SU-DHL-6 (cell line): ENCODE measurements around the gene CDKL5.

Experiments used
- H2AFZ ChIP-seq: fragments of 200-600 bp; sonication (generic); 2 replicates; pipeline ENCODE4 v1.6.1; 2014; ENCODE audit warnings: low read depth, mild to moderate bottlenecking, moderate library complexity, mixed read lengths, antibody characterized with exemption, low read length; ENCODE audit not compliant: severe bottlenecking
- H3F3A ChIP-seq: fragments of 200-600 bp; shearing (Covaris generic); 2 replicates; pipeline ENCODE4 v1.6.0; 2016; ENCODE audit warnings: antibody characterized with exemption, mild to moderate bottlenecking; ENCODE audit not compliant: insufficient read depth
- H3K27ac ChIP-seq: fragments of 200-600 bp; sonication (generic); 2 replicates; pipeline ENCODE4 v1.5.1; 2016; ENCODE audit warnings: low read depth, mild to moderate bottlenecking, low read length, moderate library complexity, mixed read lengths
- H3K27me3 ChIP-seq: fragments of 200-600 bp; sonication (generic), shearing (Covaris generic); 2 replicates; pipeline ENCODE4 v1.6.0; 2014; ENCODE audit warnings: mild to moderate bottlenecking, low read length
- H3K36me3 ChIP-seq: fragments of 200-600 bp; sonication (generic); 2 replicates; pipeline ENCODE4 v1.6.1; 2014; ENCODE audit warnings: mild to moderate bottlenecking, low read length, mixed read lengths
- H3K4me2 ChIP-seq: fragments of 300-600, 200-600 bp; shearing (Covaris generic), sonication (generic); 2 replicates; pipeline ENCODE4 v1.6.0; 2014; ENCODE audit warnings: low read length, low read depth, mild to moderate bottlenecking; ENCODE audit not compliant: poor library complexity, severe bottlenecking
- H3K4me3 ChIP-seq: fragments of 200-600 bp; sonication (generic); 2 replicates; pipeline ENCODE4 v1.5.1; 2014; ENCODE audit warnings: antibody characterized with exemption, low read length, mild to moderate bottlenecking, mixed read lengths; ENCODE audit not compliant: insufficient read depth, poor library complexity, severe bottlenecking
- H3K79me2 ChIP-seq: fragments of 200-600 bp; sonication (generic); 2 replicates; pipeline ENCODE4 v1.6.1; 2014; ENCODE audit warnings: mild to moderate bottlenecking, low read length, moderate library complexity; ENCODE audit not compliant: insufficient read depth
- H3K9ac ChIP-seq: fragments of 200-600 bp; sonication (generic); 2 replicates; pipeline ENCODE4 v1.7.0; 2014; ENCODE audit warnings: mild to moderate bottlenecking, low read length
- H3K9me2 ChIP-seq: fragments of 200-600 bp; sonication (generic); replicated peaks from 2 replicates; pipeline ENCODE4 v1.6.1; 2014; ENCODE audit warnings: low read length; ENCODE audit not compliant: insufficient read depth
- H3K9me3 ChIP-seq: fragments of 200-600 bp; sonication (generic); 2 replicates; pipeline ENCODE4 v1.6.1; 2014; ENCODE audit warnings: low read length, mixed read lengths; ENCODE audit not compliant: insufficient read depth
- H4K20me1 ChIP-seq: fragments of 200-600 bp; sonication (generic); 2 replicates; pipeline ENCODE4 v1.6.1; 2014; ENCODE audit warnings: low read depth, mild to moderate bottlenecking, antibody characterized with exemption, low read length, moderate library complexity, mixed read lengths
- CTCF ChIP-seq: fragments of 200-600 bp; sonication (generic); IDR thresholded peaks from one replicate; pipeline ENCODE4 v1.5.1; 2017; ENCODE audit warnings: antibody characterized with exemption, mild to moderate bottlenecking, low read length, moderate library complexity; ENCODE audit not compliant: insufficient read depth, poor library complexity, severe bottlenecking
- EZH2phosphoT487 ChIP-seq: fragments of 200-600 bp; sonication (generic), shearing (Covaris generic); conservative IDR thresholded peaks from 2 replicates; pipeline ENCODE4 v1.6.1; 2018; ENCODE audit warnings: mild to moderate bottlenecking, antibody characterized with exemption, low read length, moderate library complexity, mixed read lengths

Gene CDKL5

GRCh38 chrX:18698737-18699650 is 273.6 kb downstream of the CDKL5 start:
- Histone ChIP-seq H3K9me2 (no peaks in the 10 kb centered on the region), H3K79me2 (no peaks in the 10 kb centered on the region), H3K27me3 (no peaks in the 10 kb centered on the region), H3K36me3 (no peaks in the 10 kb centered on the region), H3K9ac (no peak overlapping the region), H3F3A (no peaks in the 10 kb centered on the region), H3K27ac (no peak overlapping the region), H3K4me3 (no peak overlapping the region), H2AFZ (no peak overlapping the region), H3K4me2 (no peak overlapping the region), H4K20me1 (no peaks in the 10 kb centered on the region), H3K9me3 (no peaks in the 10 kb centered on the region)
- TF ChIP-seq EZH2phosphoT487 (no peak), CTCF (no peak)

- no peak overlapping the region for H3K9ac ChIP-seq
- no peaks in the 10 kb centered on the region for H3K36me3 ChIP-seq
- no peaks in the 10 kb centered on the region for H3K9me3 ChIP-seq
- H3K27me3 ChIP-seq: no peaks in the 10 kb centered on the region
- no peaks in the 10 kb centered on the region for H3F3A ChIP-seq
- H3K4me2 ChIP-seq: no peak overlapping the region
- H3K79me2 ChIP-seq: no peaks in the 10 kb centered on the region
- TF ChIP-seq CTCF (no peak), EZH2phosphoT487 (no peak)
- no peak overlapping the region for H3K27ac ChIP-seq
- H3K9me2 ChIP-seq: no peaks in the 10 kb centered on the region
- no peaks in the 10 kb centered on the region for H4K20me1 ChIP-seq
- H3K4me3 ChIP-seq: no peak overlapping the region
- H2AFZ ChIP-seq: no peak overlapping the region
Observed at GRCh38 chrX:18701621-18702361, 276.4 kb downstream of the CDKL5 start.

GRCh38 chrX:18702362-18703195 is 277.2 kb downstream of the CDKL5 start:
- Histone ChIP-seq H3F3A (no peaks in the 10 kb centered on the region), H2AFZ (no peak overlapping the region), H3K27ac (no peak overlapping the region), H3K9me3 (no peaks in the 10 kb centered on the region), H3K79me2 (no peaks in the 10 kb centered on the region), H3K9me2 (no peaks in the 10 kb centered on the region), H3K9ac (no peak overlapping the region), H4K20me1 (no peaks in the 10 kb centered on the region), H3K36me3 (no peaks in the 10 kb centered on the region), H3K27me3 (no peaks in the 10 kb centered on the region), H3K4me3 (no peak overlapping the region), H3K4me2 (no peak overlapping the region)
- TF ChIP-seq CTCF: no peak
- TF ChIP-seq EZH2phosphoT487: no peak
